Heart right ventricle (tissue), 16 donors: ENCODE results near the gene VTCN1. TPM values are rescaled to one million over a fixed set of nuclear protein-coding genes. Genes with fewer than 3 reads are reported as not detected.

Experiments
- ATAC-seq, 8 donors: fragments of 200-7000 bp; cut with Tn5 transposase; one replicate each; pipeline ENCODE4 v1.9.1; 2020; ENCODE audit warnings: mild to moderate bottlenecking in 8 of 8, moderate library complexity in 8 of 8, moderate number of reproducible peaks in 1 of 8
- DNase-seq, 2 donors: peaks; one replicate each; pipeline ENCODE4 v3.0.0-alpha.2; 2020
- H3K27ac ChIP-seq, 10 donors: fragments of 200-600 bp; sonication (generic) in 2 of 10; one replicate each; pipeline versions ENCODE4 v1.5.0 to v1.8.0; 2020 to 2022; ENCODE audit warnings: mild to moderate bottlenecking in 3 of 10
- H3K27me3 ChIP-seq, 7 donors: fragments of 200-600 bp; one replicate each; pipeline ENCODE4 v1.8.0; 2021 to 2022; ENCODE audit warnings: mild to moderate bottlenecking in 2 of 7
- H3K36me3 ChIP-seq, 9 donors: fragments of 200-600 bp; sonication (generic) in 1 of 9; one replicate each; pipeline versions ENCODE4 v1.5.0 to v1.8.0; 2020 to 2022; ENCODE audit warnings: mild to moderate bottlenecking in 2 of 9
- H3K4me1 ChIP-seq, 9 donors: fragments of 200-600 bp; sonication (generic) in 1 of 9; one replicate each; pipeline versions ENCODE4 v1.5.0 to v1.8.0; 2020 to 2022; ENCODE audit warnings: mild to moderate bottlenecking in 4 of 9
- H3K4me3 ChIP-seq, 10 donors: fragments of 200-600 bp; sonication (generic) in 2 of 10; one replicate each; pipeline versions ENCODE4 v1.5.0 to v1.8.0; 2020 to 2022; ENCODE audit warnings: mild to moderate bottlenecking in 7 of 10, moderate library complexity in 2 of 10
- H3K9me3 ChIP-seq, 11 donors: fragments of 200-600 bp in 10 of 11; sonication (generic) in 2 of 11; one replicate each; pipeline versions ENCODE4 v1.5.0 to v1.8.0; 2013 to 2022; ENCODE audit warnings: mild to moderate bottlenecking in 2 of 11, control low read depth in 1 of 11, moderate library complexity in 1 of 11
- CTCF ChIP-seq, 9 donors: fragments of 200-600 bp; sonication (generic) in 2 of 9; IDR thresholded peaks; one replicate each; pipeline versions ENCODE4 v1.5.0 to v1.8.0; 2021 to 2022; ENCODE audit warnings: antibody characterized with exemption in 9 of 9, mild to moderate bottlenecking in 5 of 9, moderate library complexity in 1 of 9
- WGBS, 2 donors: extraction: QIAGEN DNeasy Blood & Tissue Kit; methylation state at CpG; one replicate each; pipeline ENCODE4 v1.1.7; 2013; ENCODE audit warnings: inconsistent platforms in 1 of 2; 5-methylcytosine and 5-hydroxymethylcytosine counted together
- intact Hi-C, 10 donors: fragments of 100-400 bp; cut with DNase I; formaldehyde crosslinking; loops; one replicate each; pipeline versions ENCODE4 v1.11.1 to v1.14.2; 2022
- microRNA-seq, 2 donors: library from miRNA; unstranded; fragments of <30 nt; microRNA quantifications; one replicate each; pipeline ENCODE4 v1.2.0, GENCODE V29; 2021
- polyA plus RNA-seq, 2 donors: library from polyadenylated mRNA; stranded (reverse); fragments of 200-250 nt; gene quantifications; one replicate each; pipeline ENCODE4 v1.2.3, GENCODE V29; 2013
- total RNA-seq, 10 donors: library from RNA; stranded (reverse); fragmentation: NEBNext Ultra II Directional in 3 of 10; extraction: Animal tissue kit (Norgen Biotek cat#: 25700) in 3 of 10; gene quantifications; one replicate each; pipeline versions ENCODE4 v1.2.1 to v1.2.4, GENCODE V29; 2021 to 2023
- donor health status: Arrhythmogenic right ventricular cardiomyopathy.
- donor health status: ischemic (EF 13 %, LVEDD 7.1; RV severe dilation, severe dysfunction).
- donor health status: healthy with polysubstance abuse.
- donor health status: DM: no; HTN: yes; CAD: no.
- donor health status: DM: no; HTN: no; CAD: no.
- donor health status: ischemic (EF 25% LVEDD 6.9; RV normal size, moderate dysfunction).
- donor health status: ischemic (EF 25% LVEDD 5.7; RV mildly dilated, moderate dysfunction).
- donor health status: healthy.
- donor health status: DM: yes; HTN: yes; CAD: no.
- donor health status: Ischemic cardiomyopathy.
- donor health status: ischemic (EF 35%, LVEDD 5.7; RV mildly dilated, moderate dysfunction).
- donor health status: nonischemic (EF 11% LVEDD 7.7; RV severe dilation, severe dysfunction).
- donor health status: DM: yes; HTN: yes; CAD: no.
- donor health status: PGD.
- donor health status: ischemic (EF 29% LVEDD 5.4; RV normal size, mild dysfunction).
- donor health status: nonischemic (EF 23%, LVEDD 6.1; RV moderate dilation, normal function).

The VTCN1 gene
- total and polyA plus RNA-seq, 12 donors, result 0.17 TPM; not detected in 11

DNA sequence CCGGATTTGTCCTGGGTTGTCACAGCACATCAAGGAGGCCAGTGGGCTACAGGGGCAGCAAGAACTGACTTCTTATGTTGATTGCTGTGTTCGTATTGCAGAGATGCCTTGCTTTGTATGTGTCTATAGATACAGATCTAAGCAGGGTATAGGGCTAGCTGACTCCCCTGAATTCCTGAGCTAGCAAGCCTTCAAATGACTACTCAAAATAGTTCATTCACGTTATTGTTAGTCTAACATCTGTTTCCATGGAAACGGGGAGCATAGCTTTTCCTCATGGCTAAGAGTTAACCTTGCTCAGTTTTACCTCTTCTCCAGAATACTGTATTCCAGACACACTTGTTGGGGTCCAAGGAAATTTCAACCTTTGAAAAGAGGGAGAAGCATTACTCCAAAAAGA, 113.3 kb downstream of the VTCN1 start:
- H3K4me1 ChIP-seq, result peaks cover 0 to 26% (median 17%) of the 10 kb centered on the region in 9 donors
- no peaks in the 10 kb centered on the region for H3K27me3 ChIP-seq
- no peak overlapping the region for H3K4me3 ChIP-seq
- no peak for ATAC-seq
- TF ChIP-seq CTCF (IDR thresholded peaks at IDR 0.05), result no peak
- H3K27ac ChIP-seq, result no peak overlapping the region
- no peaks in the 10 kb centered on the region for H3K9me3 ChIP-seq
- H3K36me3 ChIP-seq, result peaks cover 0 to 98% (median 0%) of the 10 kb centered on the region in 9 donors
- DNase-seq, result no peak
- intact Hi-C loops, result no loop called here
- WGBS, 2 donors, result 78 to 80% methylated on average over 4 of the region's 4 CpGs

DNA sequence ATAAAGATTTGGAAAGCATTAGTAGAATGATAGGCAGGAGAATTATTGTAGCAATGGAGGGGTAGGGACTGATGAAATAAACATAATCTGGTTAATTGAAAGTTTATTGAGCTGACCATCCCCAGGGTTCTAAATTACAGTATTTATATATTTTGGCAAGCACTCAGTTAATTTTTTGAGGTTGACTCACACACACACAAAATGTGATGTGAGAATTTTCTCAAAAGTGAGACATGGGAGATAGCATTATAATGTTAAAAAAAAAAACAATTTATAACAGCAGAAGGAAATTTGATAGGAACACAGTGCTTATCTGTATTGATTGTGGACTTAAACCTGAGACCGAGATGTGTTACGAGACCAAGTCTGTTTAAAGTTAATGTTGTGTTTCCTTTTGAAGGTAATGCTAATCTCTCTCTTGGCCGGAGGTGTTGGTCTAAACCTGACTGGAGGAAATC, 113.7 kb downstream of the VTCN1 start:
- ATAC-seq (no peak), DNase-seq (no peak)
- Histone ChIP-seq H3K4me3 (no peak overlapping the region), H3K9me3 (no peaks in the 10 kb centered on the region), H3K27ac (no peak overlapping the region), H3K36me3 (peaks cover 0 to 98% (median 0%) of the 10 kb centered on the region in 9 donors), H3K27me3 (no peaks in the 10 kb centered on the region), H3K4me1 (peaks cover 0 to 31% (median 22%) of the 10 kb centered on the region in 9 donors)
- 92 to 93% methylated on average over 3 of the region's 3 CpGs for WGBS, 2 donors
- no peak for TF ChIP-seq CTCF (IDR thresholded peaks at IDR 0.05)
- intact Hi-C loops, result no loop called here

GRCh38 chr1:117094841-117095604, 115.7 kb downstream of the VTCN1 start:
- Histone ChIP-seq H3K4me3 (no peak overlapping the region), H3K27ac (no peak overlapping the region), H3K9me3 (no peaks in the 10 kb centered on the region), H3K4me1 (peaks cover 0 to 29% (median 22%) of the 10 kb centered on the region in 9 donors), H3K36me3 (peaks cover 0 to 100% (median 0%) of the 10 kb centered on the region in 9 donors), H3K27me3 (no peaks in the 10 kb centered on the region)
- ATAC-seq (no peak), DNase-seq (no peak)
- 97% methylated on average over 7 of the region's 7 CpGs for WGBS, 2 donors
- no peak for TF ChIP-seq CTCF (IDR thresholded peaks at IDR 0.05)
- intact Hi-C loops, result no loop called here

- Histone ChIP-seq H3K27ac (peak overlapping the region in 4 of 10 donors; percentile 2 to 56 (median 14)), H3K9me3 (no peaks in the 10 kb centered on the region), H3K4me1 (peaks cover 0 to 29% (median 22%) of the 10 kb centered on the region in 9 donors), H3K4me3 (no peak overlapping the region), H3K36me3 (peaks cover 0 to 100% (median 0%) of the 10 kb centered on the region in 9 donors), H3K27me3 (no peaks in the 10 kb centered on the region)
- intact Hi-C loops, result no loop called here
- DNase-seq (no peak), ATAC-seq (peak in 2 of 8 donors; percentile 41 to 58)
- WGBS, 2 donors, result 78 to 85% methylated on average over 6 of the region's 6 CpGs
- TF ChIP-seq CTCF (IDR thresholded peaks at IDR 0.05), result peak in 5 of 9 donors; percentile 4 to 37 (median 23)
Measured at GRCh38 chr1:117093870-117094621, 116.7 kb downstream of the VTCN1 start.

Small RNAs within 50 kb of the gene (microRNA-seq; reads per million reads assigned to microRNA genes)
- gene MIR942, result 5.1 to 5.4 reads per million in 2 donors

Other genes starting within 250 kb of the VTCN1 start
- gene CD101, start 209.2 kb downstream of the VTCN1 start, total RNA-seq, result 1 to 10 TPM in 6 of 10 donors, under 1 TPM in 4; 0.30 to 2.3 (median 1.1) TPM
- 1 to 10 TPM in 1 of 2 donors, under 1 TPM in 1; 0.90 to 2.0 TPM for gene CD101, start 209.2 kb downstream of the VTCN1 start, polyA plus RNA-seq
- 10 to 100 TPM in 5 of 10 donors, 1 to 10 TPM in 5; 5.0 to 19.0 (median 10.4) TPM for gene TTF2, start 150.6 kb downstream of the VTCN1 start, total RNA-seq
- 1 to 10 TPM; 2.0 to 3.0 TPM for gene TTF2, start 150.6 kb downstream of the VTCN1 start, polyA plus RNA-seq
- 10 to 100 TPM in 8 of 10 donors, 1 to 10 TPM in 2; 7.5 to 21.6 (median 14.7) TPM for gene TRIM45, start 89.2 kb downstream of the VTCN1 start, total RNA-seq
- gene TRIM45, start 89.2 kb downstream of the VTCN1 start, polyA plus RNA-seq, result 10 to 100 TPM in 1 of 2 donors, 1 to 10 TPM in 1; 1.3 to 21.1 TPM
- gene MAN1A2, start 156.5 kb upstream of the VTCN1 start, total RNA-seq, result 10 to 100 TPM; 22.6 to 37.3 (median 26.3) TPM
- gene MAN1A2, start 156.5 kb upstream of the VTCN1 start, polyA plus RNA-seq, result 1 to 10 TPM; 5.1 to 6.4 TPM